Endothelial cell (in vitro differentiated cells): ENCODE data around the gene S100A12. TPM values are rescaled to one million over a fixed set of nuclear protein-coding genes. Genes with fewer than 3 reads are reported as not detected.

Experiments
- DNase-seq: peaks from one replicate; pipeline ENCODE4 v3.0.0; 2021; ENCODE audit warnings: low spot score
- H3K27ac Mint-ChIP-seq: one replicate; pipeline ENCODE4 v1.8.0; 2021; ENCODE audit warnings: mixed read lengths, inconsistent platforms; ENCODE audit not compliant: unreplicated experiment
- H3K27me3 Mint-ChIP-seq: one replicate; pipeline ENCODE4 v1.8.0; 2021; ENCODE audit warnings: mild to moderate bottlenecking, moderate library complexity, mixed read lengths, inconsistent platforms; ENCODE audit not compliant: unreplicated experiment
- H3K36me3 Mint-ChIP-seq: one replicate; pipeline ENCODE4 v1.8.0; 2021; ENCODE audit warnings: mild to moderate bottlenecking, low read depth, mixed read lengths, inconsistent platforms; ENCODE audit not compliant: unreplicated experiment
- H3K4me1 Mint-ChIP-seq: one replicate; pipeline ENCODE4 v1.8.0; 2021; ENCODE audit warnings: mild to moderate bottlenecking, mixed read lengths, inconsistent platforms; ENCODE audit not compliant: unreplicated experiment
- H3K4me3 Mint-ChIP-seq: one replicate; pipeline ENCODE4 v1.8.0; 2021; ENCODE audit warnings: mild to moderate bottlenecking, mixed read lengths, inconsistent platforms; ENCODE audit not compliant: unreplicated experiment
- H3K9me3 Mint-ChIP-seq: one replicate; pipeline ENCODE4 v1.8.0; 2021; ENCODE audit warnings: mixed read lengths, inconsistent platforms; ENCODE audit not compliant: unreplicated experiment
- CTCF ChIP-seq: fragments of 200-600 bp; sonication (generic); IDR thresholded peaks from one replicate; pipeline ENCODE4 v1.5.0; 2021; ENCODE audit warnings: antibody characterized with exemption; ENCODE audit not compliant: unreplicated experiment
- total RNA-seq: library from RNA; stranded (reverse); fragmentation: NEBNext Ultra II Directional; extraction: Animal tissue kit (Norgen Biotek cat#: 25700); gene quantifications from one replicate; pipeline ENCODE4 v1.2.1, GENCODE V29; 2021; ENCODE audit not compliant: unreplicated experiment

The S100A12 gene
- total RNA-seq, 1 donor from 2014 or later = not detected

DNA sequence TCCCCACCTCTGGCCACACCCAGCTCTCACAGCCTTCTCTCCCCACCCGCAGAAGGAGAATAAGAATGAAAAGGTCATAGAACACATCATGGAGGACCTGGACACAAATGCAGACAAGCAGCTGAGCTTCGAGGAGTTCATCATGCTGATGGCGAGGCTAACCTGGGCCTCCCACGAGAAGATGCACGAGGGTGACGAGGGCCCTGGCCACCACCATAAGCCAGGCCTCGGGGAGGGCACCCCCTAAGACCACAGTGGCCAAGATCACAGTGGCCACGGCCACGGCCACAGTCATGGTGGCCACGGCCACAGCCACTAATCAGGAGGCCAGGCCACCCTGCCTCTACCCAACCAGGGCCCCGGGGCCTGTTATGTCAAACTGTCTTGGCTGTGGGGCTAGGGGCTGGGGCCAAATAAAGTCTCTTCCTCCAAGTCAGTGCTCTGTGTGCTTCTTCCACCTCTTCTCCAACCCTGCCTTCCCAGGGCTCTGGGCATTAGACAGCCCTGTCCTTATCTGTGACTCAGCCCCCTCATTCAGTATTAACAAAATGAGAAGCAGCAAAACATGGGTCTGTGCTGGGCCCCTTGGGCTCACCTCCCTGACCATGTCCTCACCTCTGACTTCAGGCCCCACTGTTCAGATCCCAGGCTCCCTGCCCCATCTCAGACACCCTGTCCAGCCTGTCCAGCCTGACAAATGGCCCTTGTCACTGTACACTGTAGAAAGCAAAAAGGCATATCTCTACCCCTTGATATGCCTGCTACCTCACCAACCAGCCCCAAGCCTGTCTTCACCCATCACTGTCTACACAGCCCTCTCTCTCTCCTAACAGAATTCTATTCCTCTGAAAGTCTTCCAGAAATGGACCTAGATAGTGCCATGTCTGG is 14.6 kb downstream of the S100A12 start:
- Mint-ChIP-seq H3K4me3 (peak overlapping the region; percentile 35), H3K27me3 (peaks cover 7% of the 10 kb centered on the region), H3K36me3 (no peaks in the 10 kb centered on the region), H3K4me1 (peaks cover 21% of the 10 kb centered on the region), H3K9me3 (no peaks in the 10 kb centered on the region), H3K27ac (no peak overlapping the region)
- DNase-seq = no peak
- no peak for TF ChIP-seq CTCF

DNA sequence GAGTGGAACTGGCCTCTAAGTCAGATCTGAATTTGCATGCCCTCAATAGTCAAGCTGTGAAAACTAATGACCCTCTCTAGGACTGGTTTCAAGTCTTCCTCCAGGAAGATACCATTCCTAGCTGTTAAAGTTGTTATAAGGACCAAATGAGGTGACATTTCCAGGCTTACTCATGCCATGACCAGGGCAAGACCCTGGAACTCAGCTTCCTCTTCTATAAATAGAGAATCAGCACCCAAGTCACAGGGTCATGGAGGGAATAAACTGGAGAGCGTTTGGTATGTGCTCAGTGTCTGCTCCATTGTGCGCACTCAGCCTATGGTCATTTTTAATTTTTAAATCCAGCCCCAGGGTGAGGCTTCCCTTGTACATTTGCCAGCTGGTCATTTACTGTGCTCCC is 15.2 kb downstream of the S100A12 start:
- Mint-ChIP-seq H3K36me3 (no peaks in the 10 kb centered on the region), H3K4me1 (peaks cover 21% of the 10 kb centered on the region), H3K27me3 (peaks cover 6% of the 10 kb centered on the region), H3K9me3 (no peaks in the 10 kb centered on the region), H3K27ac (no peak overlapping the region), H3K4me3 (no peak overlapping the region)
- no peak for TF ChIP-seq CTCF
- no peak for DNase-seq

DNA sequence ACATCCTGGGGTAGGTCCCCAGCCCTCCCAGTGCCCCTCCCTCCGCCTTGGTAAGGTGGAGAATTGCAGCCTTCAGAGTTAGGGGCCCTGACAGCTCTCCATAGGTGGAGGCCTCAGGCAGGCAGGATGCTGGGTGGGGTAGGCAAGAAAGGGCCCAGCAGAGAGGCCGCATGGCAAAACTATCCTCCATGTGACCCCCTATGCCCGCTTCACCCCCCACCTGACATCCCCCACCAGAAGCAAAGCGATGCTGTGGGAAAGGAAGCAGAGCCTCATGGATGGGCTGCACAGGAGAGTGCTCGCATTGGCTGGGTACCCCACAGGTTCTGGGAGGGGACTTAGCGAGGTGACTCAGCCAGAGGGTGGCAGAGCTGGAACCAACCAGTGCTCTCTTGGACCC is 16.2 kb downstream of the S100A12 start:
- Mint-ChIP-seq H3K27me3 (peaks cover 5% of the 10 kb centered on the region), H3K4me3 (no peak overlapping the region), H3K4me1 (peaks cover 21% of the 10 kb centered on the region), H3K9me3 (no peaks in the 10 kb centered on the region), H3K27ac (no peak overlapping the region), H3K36me3 (no peaks in the 10 kb centered on the region)
- no peak for TF ChIP-seq CTCF
- no peak for DNase-seq

DNA sequence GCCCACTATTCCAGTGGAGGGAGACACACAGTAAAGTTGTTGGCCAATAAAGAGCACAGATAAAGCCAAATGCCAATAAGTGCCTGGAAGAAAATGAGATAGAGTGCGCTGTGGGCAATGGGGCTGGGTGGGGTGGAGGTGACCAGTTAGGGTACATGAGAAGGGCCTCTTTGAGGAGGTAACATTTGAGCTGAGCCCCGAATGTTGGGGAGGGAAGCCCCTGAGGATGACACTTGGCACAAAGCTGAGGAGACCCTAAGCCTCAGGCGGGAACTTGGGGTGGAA is 16.8 kb downstream of the S100A12 start:
- Mint-ChIP-seq H3K27ac (no peak overlapping the region), H3K9me3 (no peaks in the 10 kb centered on the region), H3K27me3 (peaks cover 5% of the 10 kb centered on the region), H3K36me3 (no peaks in the 10 kb centered on the region), H3K4me1 (peaks cover 21% of the 10 kb centered on the region), H3K4me3 (no peak overlapping the region)
- TF ChIP-seq CTCF = no peak
- no peak for DNase-seq

- no peaks in the 10 kb centered on the region for H3K36me3 Mint-ChIP-seq
- H3K4me3 Mint-ChIP-seq = peak within 1 kb of the TSS; percentile 29
- H3K9me3 Mint-ChIP-seq = no peaks in the 10 kb centered on the region
- TF ChIP-seq CTCF = no peak
- H3K27me3 Mint-ChIP-seq = peaks cover 5% of the 10 kb centered on the region
- no peak for DNase-seq
- H3K27ac Mint-ChIP-seq = no peak within 1 kb of the TSS
- peaks cover 21% of the 10 kb centered on the region for H3K4me1 Mint-ChIP-seq
These were observed 17.3 kb downstream of the S100A12 start, which contains the start of gene S100A9 for GRCh38 chr1:153357853-153358690. S100A9 (plus strand) TSS chr1:153357854; CDS start chr1:153358284, 430 bp downstream.
